ENCODE data around the gene BAAT.
"Not testable (repeated sequence)": the region's sequence is repeated elsewhere in the genome, so short reads cannot be mapped to it uniquely, and the experiment has no call there.

Gene BAAT

DNA sequence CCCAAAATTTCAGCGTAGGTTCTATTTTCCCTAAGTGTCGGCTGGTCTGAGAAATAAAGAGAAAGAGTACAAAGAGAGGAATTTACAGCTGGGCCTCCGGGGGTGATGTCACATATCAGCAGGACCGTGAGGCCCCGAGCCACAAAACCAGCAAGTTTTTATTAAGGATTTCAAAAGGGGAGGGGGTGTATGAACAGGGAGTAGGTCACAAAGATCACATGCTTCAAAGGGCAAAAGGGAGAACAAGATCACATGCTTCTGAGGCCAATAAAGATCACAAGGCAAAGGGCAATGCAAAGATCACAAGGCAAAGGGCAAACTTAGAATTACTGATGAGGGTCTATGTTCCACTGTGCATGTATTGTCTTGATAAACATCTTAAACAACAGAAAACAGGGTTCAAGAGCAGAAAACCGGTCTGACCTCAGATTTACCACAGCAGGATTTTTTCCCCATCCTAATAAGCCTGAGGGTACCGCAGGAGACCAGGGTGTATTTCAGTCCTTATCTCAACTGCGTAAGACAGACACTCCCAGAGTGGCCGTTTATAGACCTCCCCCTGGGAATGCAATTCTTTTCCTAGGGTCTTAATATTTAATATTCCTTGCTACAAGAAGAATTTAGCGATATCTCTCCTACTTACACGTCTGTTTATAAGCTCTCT lies at the start of gene BAAT:
BAAT (minus strand) TSS at position 134 of the 664 bp plus-strand sequence. CDS start 13,602 bp downstream, outside the sequence.
- not testable (repeated sequence) for DNase-seq (ENCODE audit: low read depth in 2 of 3, low spot score in 2 of 3)

DNA sequence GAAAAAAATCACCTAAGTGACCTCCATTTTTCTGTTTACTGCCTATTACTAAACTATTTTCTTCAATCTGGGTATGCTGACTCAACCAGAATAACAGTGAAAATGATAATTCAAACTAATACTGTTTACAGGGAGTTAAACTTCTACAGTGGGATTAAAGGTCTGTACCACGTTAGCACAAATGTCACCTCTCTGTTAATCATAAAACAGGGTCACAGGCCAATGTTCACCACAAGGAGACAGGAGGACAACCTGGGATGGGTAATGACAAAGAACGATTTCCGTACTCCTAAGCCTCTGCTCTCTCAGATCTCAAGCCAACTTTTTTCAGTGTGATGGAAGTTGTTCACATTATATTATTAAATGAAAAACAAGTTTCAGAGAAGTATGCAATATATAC lies 48.4 kb upstream of the BAAT start:
- DNase-seq (ENCODE audit: low read depth in 2 of 3, low spot score in 2 of 3), result no peak

DNA sequence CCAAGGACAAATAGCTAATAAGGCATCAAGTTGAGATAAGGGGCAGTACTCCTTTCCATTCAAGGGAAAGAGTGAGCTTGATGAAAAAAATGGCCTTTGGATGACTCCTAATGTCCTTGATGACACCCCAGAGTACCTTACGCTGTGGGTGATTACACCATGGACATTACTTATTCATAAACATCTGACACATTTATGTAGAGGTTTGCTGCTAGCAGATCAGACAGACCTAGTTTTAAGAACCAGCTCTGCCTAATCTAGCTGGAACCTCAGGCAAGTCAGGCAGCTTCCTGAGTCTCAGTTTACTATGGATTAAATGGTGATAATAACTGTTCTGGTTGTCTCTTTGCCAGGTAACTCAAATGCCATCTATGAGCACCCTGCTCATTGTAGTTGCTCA lies 47.9 kb upstream of the BAAT start:
- DNase-seq (ENCODE audit: low read depth in 2 of 3, low spot score in 2 of 3), result no peak

DNA sequence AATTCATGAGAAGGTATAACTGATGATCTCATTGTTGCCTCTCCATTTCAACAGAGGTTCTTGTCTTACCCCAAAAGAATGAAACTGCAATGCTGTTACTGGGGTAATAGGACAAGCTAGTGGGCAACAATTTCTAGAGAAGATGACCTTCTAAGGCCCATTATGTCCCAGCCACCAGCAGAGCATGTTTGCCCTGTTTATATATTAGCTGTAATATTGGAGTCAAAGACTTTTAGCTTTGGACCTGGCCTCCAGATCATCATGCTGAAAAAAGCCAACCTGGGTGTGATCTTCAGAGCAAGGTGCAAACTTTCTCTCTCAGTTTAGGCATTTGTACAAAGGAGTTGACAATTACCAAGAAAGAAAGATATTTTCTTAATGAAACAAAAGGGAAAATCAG lies 47.4 kb upstream of the BAAT start:
- DNase-seq (ENCODE audit: low read depth in 2 of 3, low spot score in 2 of 3), result no peak

DNA sequence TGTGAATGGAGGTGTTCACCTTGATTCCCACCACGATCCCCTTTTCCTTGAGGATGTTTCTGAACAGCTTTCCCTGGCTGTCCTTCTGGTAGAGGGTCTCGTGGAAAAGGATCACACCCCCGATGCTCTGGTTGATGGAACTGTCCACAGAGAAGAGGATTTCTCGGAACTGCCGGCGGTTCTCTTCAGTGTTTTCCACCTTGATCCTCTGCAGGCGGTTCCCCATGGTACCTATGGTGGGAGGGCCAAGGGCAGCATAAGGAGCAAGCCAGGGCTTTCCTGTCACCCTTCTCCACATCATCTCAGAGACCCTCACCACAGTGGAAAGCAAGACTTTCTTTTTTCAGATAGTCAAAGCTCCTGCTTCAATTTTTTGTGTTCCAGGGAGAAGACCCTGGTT lies 44.9 kb upstream of the BAAT start:
- DNase-seq (ENCODE audit: low read depth in 2 of 3, low spot score in 2 of 3), result no peak

DNA sequence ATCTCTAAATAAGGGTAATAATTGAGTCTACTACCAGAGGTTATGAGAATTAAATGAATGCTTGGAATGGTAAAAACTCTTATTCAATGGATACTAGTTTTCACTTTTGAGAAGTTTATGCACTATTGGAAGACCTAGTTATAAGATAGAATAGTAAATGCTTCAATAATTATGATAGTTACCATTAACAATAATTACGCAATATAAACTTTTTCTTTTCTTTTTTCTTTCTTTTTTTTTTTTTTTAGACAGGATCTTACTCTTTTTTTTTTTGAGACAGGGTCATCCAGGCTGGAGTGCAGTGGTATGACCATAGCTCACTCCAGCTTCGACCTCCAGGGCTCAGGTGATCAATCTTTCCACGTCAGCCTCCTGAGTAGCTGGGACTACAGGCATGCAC lies 44.1 kb upstream of the BAAT start:
- DNase-seq (ENCODE audit: low read depth in 2 of 3, low spot score in 2 of 3), result no peak

DNA sequence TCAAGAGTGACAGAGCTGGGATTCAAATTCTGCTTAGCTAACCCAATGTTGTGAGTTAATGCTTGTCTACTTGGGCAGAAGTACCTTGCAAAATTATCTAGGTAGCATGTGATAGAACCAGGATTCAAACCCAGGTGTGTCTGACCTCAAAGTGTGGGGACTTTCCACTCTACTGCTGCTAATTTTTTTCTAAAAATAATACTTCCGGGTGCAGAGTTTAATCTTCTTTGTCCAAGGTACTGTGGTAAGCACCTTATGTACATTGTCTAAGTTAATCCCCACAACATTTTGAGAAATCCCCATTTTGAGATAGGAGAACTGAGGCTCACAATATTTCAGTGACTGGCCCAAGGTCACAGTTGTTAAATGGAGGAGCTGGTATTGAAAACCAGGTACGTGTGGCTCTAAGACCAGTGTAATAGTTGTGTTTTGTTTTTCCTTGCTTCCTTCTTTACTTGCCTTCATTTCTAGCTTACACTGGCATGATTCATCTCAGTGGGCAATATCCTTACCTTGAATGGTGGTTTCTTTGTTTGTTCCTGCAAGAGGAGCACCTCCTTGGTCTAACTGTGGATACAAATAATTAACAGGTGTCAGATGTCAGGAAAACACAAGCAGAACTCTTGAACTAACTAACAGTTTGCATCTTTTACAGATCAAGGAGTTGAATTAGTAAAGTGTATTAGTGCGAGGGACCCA lies 43.3 kb upstream of the BAAT start:
- no peak for DNase-seq (ENCODE audit: low read depth in 2 of 3, low spot score in 2 of 3)

DNA sequence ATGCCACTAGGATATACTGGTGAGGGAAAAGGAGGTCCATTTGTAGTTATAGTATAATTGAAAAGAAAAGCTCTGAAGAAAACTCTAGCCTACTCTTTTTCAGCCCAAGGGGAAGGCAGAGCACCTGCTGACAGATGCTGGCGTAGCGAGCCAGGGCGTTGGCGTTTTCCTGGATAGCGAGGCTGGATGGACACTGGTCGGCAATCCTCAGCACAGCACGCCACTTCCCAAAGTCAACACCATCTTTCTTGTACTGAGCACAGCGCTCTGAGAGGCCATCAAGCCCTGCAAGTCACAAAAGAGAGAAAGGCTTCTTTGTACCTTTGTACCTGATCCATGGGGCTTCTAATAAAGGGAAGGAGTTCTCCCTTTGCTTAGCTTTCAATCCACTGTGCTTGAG lies 42.6 kb upstream of the BAAT start:
- DNase-seq (ENCODE audit: low read depth in 2 of 3, low spot score in 2 of 3), result no peak

DNA sequence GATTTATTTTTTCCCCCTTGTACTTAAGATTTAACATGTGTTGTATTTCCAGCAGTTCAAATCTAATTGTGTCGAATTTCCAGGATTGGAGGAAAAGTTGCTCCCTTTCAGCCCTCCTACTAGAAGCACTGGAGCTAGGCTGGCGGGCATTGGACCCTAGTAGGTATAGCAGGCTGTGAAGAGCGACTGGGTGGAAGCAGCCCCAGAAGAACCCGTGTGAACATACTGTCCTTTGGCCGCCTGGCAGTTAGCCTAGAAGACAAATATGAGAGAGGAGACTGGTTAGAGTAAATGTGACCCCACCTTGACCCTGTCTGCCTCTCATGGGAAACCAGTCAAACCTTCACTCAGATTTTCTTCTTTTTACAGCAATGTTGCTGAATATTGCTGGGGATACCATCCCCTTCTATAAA lies 36.9 kb upstream of the BAAT start:
- DNase-seq (ENCODE audit: low read depth in 2 of 3, low spot score in 2 of 3), result no peak

DNA sequence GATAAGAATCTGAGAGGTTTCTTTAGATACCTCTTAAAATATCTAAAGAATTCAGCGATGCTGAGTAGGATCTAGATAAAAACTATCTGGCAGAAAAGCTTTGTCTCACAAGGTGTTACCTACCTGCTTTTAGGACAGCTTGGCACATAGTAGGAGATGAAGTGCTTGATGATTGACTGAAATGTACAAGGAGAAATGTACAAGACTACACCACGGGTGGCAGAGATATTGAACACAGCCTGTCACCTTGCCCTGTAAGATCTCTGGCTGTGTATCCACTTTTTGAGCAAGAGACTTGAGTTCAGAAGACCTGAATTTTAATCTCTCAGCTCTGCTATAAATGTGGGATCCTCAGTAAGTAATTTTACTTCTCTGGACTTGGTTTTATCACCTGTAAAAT lies 35.1 kb upstream of the BAAT start:
- no peak for DNase-seq (ENCODE audit: low read depth in 2 of 3, low spot score in 2 of 3)

DNA sequence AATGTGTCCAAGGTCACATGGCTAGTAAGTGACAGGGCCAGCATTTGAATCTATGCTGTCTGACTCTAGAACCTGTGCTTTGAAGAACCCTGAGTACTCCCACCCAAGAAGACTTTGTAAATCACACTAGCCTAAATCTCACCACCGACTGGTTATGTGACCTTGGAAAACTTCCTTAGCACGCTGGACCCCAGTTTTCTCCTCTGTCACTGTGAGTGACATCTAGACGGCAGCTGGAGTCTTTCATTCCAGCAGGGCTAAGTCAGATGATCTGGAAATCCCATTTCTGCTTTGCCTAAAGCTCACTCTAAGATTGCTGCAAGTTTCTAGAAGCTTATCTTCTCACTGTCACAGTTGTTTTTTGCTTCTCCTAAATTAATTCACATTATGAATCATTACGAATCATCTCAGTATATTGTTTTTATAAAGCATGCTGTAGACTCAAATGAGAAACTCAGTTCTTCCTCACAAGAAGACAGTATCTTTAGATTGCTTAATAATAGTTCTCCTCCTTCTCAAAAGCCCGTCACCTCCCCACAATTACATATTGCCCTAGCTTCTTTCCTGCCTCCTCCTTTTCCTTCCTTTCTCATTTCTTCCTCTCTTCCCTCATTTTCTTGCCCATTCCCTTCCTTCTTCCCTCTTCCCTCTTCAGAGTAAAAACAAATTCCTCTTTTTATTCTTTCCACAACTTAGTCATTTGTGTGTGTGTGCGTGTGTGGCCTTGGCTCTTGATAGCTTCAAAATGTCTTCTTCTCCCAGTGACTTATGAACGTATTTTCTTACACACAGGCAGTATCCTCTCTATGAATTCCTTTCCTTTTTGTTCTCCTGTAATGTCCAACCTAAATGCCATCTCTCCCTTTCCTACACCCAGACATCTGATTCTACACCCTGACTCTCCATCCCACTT lies 34.0 kb upstream of the BAAT start:
- DNase-seq (ENCODE audit: low read depth in 2 of 3, low spot score in 2 of 3), result no peak

DNA sequence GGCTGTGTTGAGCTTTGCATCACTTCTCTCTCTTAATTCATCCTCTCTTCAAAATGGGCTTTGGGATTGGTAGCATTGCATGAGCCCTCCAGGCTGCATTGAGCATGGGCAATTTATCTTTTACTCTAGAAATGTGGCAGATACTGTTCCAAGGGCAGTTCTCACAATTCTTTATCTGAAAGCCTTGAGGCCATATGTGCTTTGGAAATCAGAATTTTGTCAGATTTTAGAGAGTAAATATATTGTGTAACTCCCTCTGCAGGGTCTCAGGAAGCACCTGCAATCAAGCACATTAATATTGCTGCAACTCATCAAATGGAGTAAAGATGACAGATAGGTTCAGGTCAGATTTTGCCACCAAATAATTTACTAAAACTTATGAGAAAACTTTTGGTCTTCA lies 33.2 kb upstream of the BAAT start:
- no peak for DNase-seq (ENCODE audit: low read depth in 2 of 3, low spot score in 2 of 3)

DNA sequence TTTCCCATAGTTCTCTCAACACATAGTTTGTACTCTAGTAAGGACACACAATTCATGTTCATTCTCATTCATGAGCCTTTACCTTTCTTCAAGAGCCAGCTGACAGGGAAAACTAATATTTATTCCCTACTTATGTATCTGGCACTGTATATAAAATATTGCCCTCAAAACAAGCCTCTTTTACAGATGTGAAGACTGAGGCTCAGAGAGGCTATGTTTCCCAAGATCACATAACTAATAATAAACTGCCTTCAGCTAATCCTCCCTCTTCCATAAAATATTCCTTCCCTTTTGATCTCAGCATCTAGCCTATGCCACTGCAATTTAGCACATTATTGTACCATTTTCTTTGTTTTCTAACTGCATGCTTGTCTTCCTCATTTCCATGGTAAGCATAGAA lies 32.6 kb upstream of the BAAT start:
- no peak for DNase-seq (ENCODE audit: low read depth in 2 of 3, low spot score in 2 of 3)

DNA sequence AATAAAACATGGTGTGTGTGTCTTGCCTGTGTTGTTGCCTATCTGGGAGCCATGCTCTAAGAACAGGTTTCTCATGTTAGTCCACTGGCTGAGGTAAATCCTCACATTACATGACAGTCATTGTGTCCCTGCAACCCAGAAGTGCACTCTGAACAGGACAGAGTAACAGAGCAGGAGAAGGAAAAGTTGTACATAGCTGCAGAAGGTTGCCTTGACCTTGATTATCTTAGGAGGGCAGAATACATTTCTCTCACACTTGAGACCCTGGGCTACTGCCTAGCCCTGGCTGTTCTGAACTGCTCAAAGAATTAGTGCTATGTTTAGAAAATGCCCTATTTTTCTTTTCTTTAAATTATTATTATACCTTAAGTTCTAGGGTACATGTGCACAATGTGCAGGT lies 30.8 kb upstream of the BAAT start:
- DNase-seq (ENCODE audit: low read depth in 2 of 3, low spot score in 2 of 3), result no peak

DNA sequence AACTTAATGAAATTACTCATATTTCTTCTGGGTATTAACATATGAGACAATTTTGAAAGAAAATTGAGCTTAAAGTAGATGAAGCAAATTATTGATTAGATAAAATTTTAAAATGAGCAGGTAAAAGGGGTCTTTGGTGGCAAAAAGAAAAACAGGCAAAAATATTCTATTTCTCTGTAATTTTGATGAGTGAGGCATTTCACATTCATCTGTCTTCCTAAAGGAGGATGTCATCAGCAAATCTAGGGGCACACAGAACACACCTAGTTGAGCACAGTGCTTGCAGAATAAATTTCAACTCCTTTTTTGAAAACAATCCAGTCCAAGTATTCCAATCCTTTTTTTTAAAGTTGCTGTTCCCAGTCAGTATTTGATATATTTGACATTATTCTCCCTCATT lies 30.0 kb upstream of the BAAT start:
- no peak for DNase-seq (ENCODE audit: low read depth in 2 of 3, low spot score in 2 of 3)

DNA sequence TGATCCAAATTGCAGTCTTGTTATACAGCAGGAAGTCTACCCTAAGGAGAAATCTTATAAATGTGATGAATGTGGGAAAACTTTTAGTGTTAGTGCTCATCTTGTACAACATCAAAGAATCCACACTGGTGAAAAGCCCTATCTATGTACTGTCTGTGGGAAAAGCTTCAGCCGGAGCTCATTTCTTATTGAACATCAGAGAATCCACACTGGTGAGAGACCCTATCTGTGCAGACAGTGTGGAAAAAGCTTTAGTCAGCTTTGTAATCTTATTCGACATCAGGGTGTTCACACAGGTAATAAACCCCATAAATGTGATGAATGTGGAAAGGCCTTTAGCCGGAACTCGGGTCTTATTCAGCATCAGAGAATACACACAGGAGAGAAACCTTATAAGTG lies 24.3 kb upstream of the BAAT start:
- DNase-seq (ENCODE audit: low read depth in 2 of 3, low spot score in 2 of 3), result no peak

DNA sequence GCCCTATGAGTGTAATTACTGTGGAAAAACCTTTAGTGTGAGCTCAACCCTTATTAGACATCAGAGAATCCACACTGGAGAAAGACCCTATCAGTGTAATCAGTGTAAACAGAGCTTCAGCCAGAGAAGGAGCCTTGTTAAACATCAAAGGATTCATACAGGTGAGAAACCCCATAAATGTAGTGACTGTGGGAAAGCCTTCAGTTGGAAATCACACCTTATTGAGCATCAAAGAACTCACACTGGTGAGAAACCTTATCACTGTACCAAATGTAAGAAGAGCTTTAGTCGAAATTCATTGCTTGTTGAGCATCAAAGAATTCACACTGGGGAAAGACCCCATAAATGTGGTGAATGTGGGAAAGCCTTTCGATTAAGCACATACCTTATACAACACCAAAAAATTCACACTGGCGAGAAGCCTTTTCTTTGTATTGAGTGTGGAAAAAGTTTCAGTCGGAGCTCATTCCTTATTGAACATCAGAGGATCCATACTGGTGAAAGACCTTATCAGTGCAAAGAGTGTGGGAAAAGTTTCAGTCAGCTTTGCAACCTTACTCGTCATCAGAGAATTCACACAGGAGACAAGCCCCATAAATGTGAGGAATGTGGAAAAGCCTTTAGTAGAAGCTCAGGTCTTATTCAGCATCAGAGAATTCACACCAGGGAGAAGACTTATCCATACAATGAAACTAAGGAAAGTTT lies 23.7 kb upstream of the BAAT start:
- DNase-seq (ENCODE audit: low read depth in 2 of 3, low spot score in 2 of 3), result no peak

DNA sequence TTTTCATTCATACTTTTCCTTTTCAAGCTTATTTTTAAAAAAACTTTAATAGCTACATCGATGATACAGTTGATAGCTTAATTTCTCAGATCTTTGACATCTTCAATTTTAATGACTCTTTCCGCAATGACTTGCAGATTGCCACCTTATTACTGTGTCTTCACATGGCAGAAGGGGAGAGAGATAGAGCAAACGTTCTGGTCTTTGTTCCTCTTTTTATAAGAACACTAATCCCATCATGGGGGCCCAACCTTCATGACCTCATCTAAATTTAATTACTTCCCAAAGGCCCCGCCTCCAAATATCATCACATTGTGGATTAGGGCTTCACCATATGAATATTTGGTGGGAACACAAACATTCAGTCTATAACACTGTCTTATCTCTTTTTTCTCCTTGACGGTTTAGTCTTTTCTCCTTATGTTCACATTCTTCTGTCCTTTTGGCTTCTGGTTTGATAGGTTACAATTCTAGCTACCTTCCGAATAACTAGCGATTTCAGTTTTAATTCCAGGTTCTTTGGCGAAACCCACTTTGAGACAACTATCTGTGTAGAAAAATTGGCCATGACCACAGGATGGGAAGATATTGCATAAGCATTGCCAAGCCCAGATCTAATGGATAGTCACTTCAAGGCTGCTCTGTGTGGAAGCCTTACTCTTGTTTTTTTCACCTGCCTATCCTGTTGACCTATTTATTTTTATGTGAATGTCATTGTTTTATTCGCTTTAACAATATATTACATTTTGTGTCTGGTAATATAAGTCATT lies 18.9 kb upstream of the BAAT start:
- DNase-seq (ENCODE audit: low read depth in 2 of 3, low spot score in 2 of 3), result no peak

DNA sequence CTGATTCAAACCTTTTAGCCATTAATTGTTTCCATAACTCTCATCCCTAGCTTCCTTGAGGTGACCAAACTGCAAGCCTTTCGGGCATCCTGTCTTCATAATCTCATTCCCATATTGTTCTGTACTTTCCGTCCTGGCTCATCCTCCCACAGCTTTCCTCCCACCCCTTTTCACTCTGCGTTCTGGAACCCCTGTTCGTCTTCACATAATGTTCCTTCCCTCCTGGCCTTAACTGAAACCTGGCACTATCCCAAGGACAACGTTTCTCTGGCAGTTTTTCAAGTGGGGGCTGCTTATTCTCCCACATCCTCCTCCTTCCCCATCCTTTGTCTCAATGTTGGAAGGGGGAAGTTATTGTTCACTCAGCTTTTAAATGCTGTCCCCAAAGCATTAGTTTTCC lies 15.3 kb upstream of the BAAT start:
- DNase-seq (ENCODE audit: low read depth in 2 of 3, low spot score in 2 of 3), result no peak

DNA sequence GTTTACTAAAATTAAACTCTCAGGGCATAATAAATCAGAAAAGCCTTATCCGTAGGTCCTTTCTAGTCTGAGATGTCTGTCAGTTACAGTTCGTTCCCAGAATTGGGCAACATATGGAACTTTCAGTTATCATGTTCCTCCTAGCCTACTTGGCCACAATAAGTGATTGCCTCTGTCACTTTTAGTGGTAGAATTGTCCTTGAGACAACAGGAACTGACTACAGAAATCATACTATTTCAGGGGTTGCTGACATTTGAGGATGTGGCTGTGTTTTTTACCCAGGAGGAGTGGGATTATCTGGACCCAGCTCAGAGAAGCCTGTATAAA lies 14.8 kb upstream of the BAAT start:
- DNase-seq (ENCODE audit: low read depth in 2 of 3, low spot score in 2 of 3), result no peak

Data from activated CD8-positive, alpha-beta memory T cell treated with anti-CD3 and anti-CD28 coated beads for 48 hours (primary cell).